ENCODE measurements around the gene ZNF576. TPM values are rescaled to one million over a fixed set of nuclear protein-coding genes. Genes with fewer than 3 reads are reported as not detected.
A peak's percentile ranks its signal among the peaks of the same experiment; 100 is the strongest.

The ZNF576 gene
- total and polyA plus RNA-seq, 9 of the 15 experiments (the other 6 are each of a cell fraction or from before 2014, with no cell fraction given): 6.8 to 18.2 (median 12.2) TPM

GRCh38 chr19:43620061-43621001 lies 23.9 kb downstream of the ZNF576 start (continued):
- TF ChIP-seq ZNF318 (IDR thresholded peaks at IDR 0.05; ENCODE audit: borderline replicate concordance in 1 of 2, low read depth in 1 of 2): no peak
- no peak for TF ChIP-seq ZNF274 (IDR thresholded peaks at IDR 0.05; ENCODE audit: borderline replicate concordance, low read depth, low read length)
- no peak for TF ChIP-seq SMC3 (conservative IDR thresholded peaks at IDR 0.05; ENCODE audit: insufficient read depth, low read depth, low read length)
- TF ChIP-seq KLF13 (tag; IDR thresholded peaks at IDR 0.05; ENCODE audit: borderline replicate concordance, low read depth): no peak
- no peak for TF ChIP-seq C11orf30 (IDR thresholded peaks at IDR 0.05; ENCODE audit: low read depth)
- TF ChIP-seq PHF8 (IDR thresholded peaks at IDR 0.05; ENCODE audit: borderline replicate concordance, low read length): no peak
- no peak for TF ChIP-seq GTF2B (IDR thresholded peaks at IDR 0.05; ENCODE audit: extremely low read depth, insufficient read length)
- no peak for TF ChIP-seq RFX1 (IDR thresholded peaks at IDR 0.05)
- no peak for TF ChIP-seq BRCA1 (IDR thresholded peaks at IDR 0.05)
- TF ChIP-seq BRCA1 (CRISPR knock-in tag; IDR thresholded peaks at IDR 0.05): no peak
- TF ChIP-seq CGGBP1 (CRISPR knock-in tag; IDR thresholded peaks at IDR 0.05): no peak
- no peak for TF ChIP-seq HMG20A (CRISPR knock-in tag; conservative IDR thresholded peaks at IDR 0.05)
- no peak for TF ChIP-seq RHOXF2B (CRISPR knock-in tag; conservative IDR thresholded peaks at IDR 0.05)
- TF ChIP-seq ZBTB2 (IDR thresholded peaks at IDR 0.05): peak; percentile 85; the same call in 1 of the 2 replicates
- no peak for TF ChIP-seq ZNF133 (CRISPR knock-in tag; IDR thresholded peaks at IDR 0.05)
- TF ChIP-seq POLR2AphosphoS2 (IDR thresholded peaks at IDR 0.05; ENCODE audit: low read length): no peak
- peak; percentile 76; the same call in 1 of the 2 replicates for TF ChIP-seq ZEB2 (IDR thresholded peaks at IDR 0.05)
